Muscle of leg (tissue), 11 donors: ENCODE results near the gene SLC6A6. TPM values are rescaled to one million over a fixed set of nuclear protein-coding genes. Genes with fewer than 3 reads are reported as not detected.
A peak's percentile ranks its signal among the peaks of the same experiment; 100 is the strongest.

Experiments
- DNase-seq: peaks from one replicate; pipeline ENCODE4 v3.0.0; 2013
- H3K27ac ChIP-seq: one replicate; pipeline ENCODE4 v1.5.1; 2013; ENCODE audit warnings: mild to moderate bottlenecking, low read length, control low read depth
- H3K27me3 ChIP-seq: one replicate; pipeline ENCODE4 v1.6.1; 2013; ENCODE audit warnings: low read length; ENCODE audit not compliant: control insufficient read depth, insufficient read depth
- H3K36me3 ChIP-seq: one replicate; pipeline ENCODE4 v1.6.1; 2013; ENCODE audit warnings: low read length; ENCODE audit not compliant: control insufficient read depth, insufficient read depth
- H3K4me1 ChIP-seq: one replicate; pipeline ENCODE4 v1.6.1; 2013; ENCODE audit warnings: low read length; ENCODE audit not compliant: control insufficient read depth, insufficient read depth
- H3K4me3 ChIP-seq: one replicate; pipeline ENCODE4 v1.5.1; 2013; ENCODE audit warnings: low read length, control low read depth
- H3K9me3 ChIP-seq: replicated peaks from 2 replicates; pipeline ENCODE4 v1.6.1; 2013; ENCODE audit warnings: low read depth, low read length; ENCODE audit not compliant: control insufficient read depth
- WGBS: methylation state at CpG from one replicate; pipeline ENCODE4 v1.1.5; 2013; ENCODE audit warnings: missing lambda C conversion rate; ENCODE audit not compliant: insufficient coverage; 5-methylcytosine and 5-hydroxymethylcytosine counted together
- polyA plus RNA-seq, 8 donors: library from polyadenylated mRNA; unstranded; fragments of 120-200 nt; gene quantifications; one replicate each; pipeline versions ENCODE4 v1.2.1 to v1.2.3, GENCODE V29; 2013; ENCODE audit warnings: inconsistent platforms in 1 of 8, low replicate concordance in 1 of 8; ENCODE audit not compliant: insufficient read length in 8 of 8, insufficient read depth in 1 of 8
- total RNA-seq: library from RNA; stranded (reverse); fragments of 120-200 nt; gene quantifications from one replicate; pipeline ENCODE4 v1.2.4, GENCODE V29; 2013

Gene SLC6A6
- total and polyA plus RNA-seq, 9 donors: 2.6 to 4.7 (median 4.0) TPM

DNA sequence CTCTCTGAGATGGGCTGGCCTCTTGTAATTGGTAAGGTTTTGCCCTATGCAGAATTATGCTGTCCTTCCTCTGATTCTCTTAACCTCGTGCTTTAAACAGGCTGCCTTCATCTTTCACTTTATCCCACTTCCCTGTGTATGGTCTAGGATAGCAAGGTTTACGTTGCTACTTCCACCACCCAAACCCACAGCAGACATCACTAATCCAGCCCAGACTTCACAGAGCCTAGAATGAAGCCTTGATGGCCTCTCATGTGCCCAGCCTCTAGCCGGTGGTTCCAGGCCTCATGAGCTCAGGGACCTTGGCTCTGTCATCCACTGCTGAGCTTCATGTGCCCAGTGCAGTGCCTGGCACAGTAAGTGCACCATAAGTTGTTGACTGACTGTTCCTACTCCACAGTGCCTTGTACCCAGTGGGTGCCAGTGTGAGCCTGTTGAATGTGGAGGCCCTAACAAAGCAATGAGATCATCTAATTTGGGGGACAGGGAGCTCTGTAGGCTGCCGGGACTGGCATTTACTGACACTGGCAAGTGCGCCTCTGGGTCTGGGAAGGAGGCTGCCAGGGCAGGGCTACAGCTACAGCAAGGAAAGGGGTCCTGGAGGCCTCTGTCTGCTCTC, 12.5 kb downstream of the SLC6A6 start:
- H3K4me3 ChIP-seq: no peak overlapping the region
- WGBS: 73% methylated on average over 2 of the region's 5 CpGs
- H3K9me3 ChIP-seq: no peaks in the 10 kb centered on the region
- DNase-seq: no peak
- H3K27me3 ChIP-seq: peaks cover 21% of the 10 kb centered on the region
- H3K36me3 ChIP-seq: no peaks in the 10 kb centered on the region
- H3K27ac ChIP-seq: no peak overlapping the region
- H3K4me1 ChIP-seq: peaks cover 16% of the 10 kb centered on the region

DNA sequence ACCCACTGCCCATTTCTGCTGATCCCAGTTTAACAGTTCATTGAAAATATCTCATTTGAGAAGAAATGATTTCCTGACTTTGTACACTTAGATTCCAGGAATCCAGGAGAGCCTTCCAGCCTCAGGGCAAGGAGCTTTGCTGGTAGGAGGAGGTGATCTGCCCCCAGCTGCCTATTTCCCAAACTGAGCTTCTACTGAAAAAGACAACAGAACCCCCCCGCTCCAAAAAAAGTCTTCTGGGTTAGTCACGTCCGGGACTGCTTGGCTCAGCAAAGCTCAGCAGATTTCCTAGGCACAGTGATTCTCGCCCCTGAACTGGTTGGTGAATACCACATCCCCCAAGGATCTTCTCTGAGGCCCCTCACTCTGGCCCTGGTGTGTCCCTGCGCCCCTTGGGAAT, 13.1 kb downstream of the SLC6A6 start:
- Histone ChIP-seq H3K9me3 (no peaks in the 10 kb centered on the region), H3K27ac (no peak overlapping the region), H3K36me3 (no peaks in the 10 kb centered on the region), H3K27me3 (peaks cover 18% of the 10 kb centered on the region), H3K4me1 (peaks cover 16% of the 10 kb centered on the region), H3K4me3 (no peak overlapping the region)
- WGBS: 39% methylated on average over 2 of the region's 5 CpGs
- DNase-seq: no peak

DNA sequence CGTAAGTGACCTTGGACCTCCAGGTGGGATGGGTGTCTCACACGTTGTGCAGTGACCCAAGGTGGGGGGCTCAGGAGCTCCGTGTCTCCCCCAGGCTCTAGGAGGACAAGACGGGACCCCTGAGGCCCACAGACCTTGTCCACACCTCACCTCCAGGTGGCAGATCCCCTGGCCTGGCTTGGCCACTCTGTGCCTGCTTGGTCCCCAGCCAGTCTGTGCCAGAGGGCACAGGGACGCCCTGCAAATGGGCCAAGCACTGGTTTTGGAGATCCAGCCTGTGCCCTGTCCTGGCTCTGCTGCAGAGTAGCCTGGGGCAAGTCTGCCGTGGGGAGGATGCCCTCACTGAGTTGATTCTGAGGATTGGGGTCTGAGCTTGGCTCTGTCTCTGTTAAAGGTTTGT, 14.0 kb downstream of the SLC6A6 start:
- no peak overlapping the region for H3K4me3 ChIP-seq
- no peak for DNase-seq
- 65% methylated on average over 6 of the region's 6 CpGs for WGBS
- peaks cover 18% of the 10 kb centered on the region for H3K27me3 ChIP-seq
- no peaks in the 10 kb centered on the region for H3K36me3 ChIP-seq
- peaks cover 16% of the 10 kb centered on the region for H3K4me1 ChIP-seq
- no peaks in the 10 kb centered on the region for H3K9me3 ChIP-seq
- no peak overlapping the region for H3K27ac ChIP-seq

DNA sequence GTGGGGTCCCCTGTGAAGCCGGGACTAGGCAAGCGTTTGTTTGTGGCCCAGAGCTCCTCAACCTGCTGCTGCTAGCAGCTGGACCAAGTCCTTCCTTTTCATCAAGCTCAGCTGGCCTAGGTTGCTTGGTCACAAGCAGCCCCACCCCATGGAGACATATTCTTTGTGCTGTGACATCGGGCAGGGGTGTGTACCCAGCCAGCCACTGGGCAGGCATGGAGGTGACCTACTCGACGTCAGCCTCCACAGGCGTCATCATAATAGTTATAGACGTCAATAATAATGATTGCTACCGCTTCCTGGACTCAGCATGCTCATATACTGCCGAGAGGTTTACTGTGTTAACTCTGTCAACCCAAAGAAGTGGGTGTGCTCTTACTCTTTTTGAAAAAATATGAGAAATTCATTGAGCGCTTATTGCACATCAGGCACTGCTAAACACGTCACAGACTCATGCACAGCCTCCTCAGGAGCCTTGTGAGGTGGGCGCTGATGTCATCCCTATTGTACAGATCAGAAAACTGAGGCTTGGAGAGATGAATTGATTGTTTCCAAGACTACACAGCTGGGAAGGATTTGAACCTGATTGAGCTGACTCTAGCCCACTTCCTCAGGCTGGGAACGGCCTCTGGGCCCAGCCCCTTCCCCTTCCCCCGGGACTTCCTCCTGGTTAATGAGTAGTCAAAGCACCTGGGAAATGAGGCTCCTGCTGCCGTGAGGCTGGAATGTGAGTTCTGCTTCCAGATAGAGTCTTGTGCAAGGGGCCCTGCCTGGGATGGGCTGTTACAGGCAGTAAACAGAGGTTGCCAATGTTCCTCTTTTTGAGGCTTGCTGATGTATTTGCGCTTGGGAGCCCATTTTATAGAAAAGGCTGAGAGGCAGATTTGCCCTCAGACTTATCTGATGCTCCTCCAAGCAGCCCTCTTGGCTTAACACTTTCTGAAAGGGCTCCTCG, 16.2 kb downstream of the SLC6A6 start:
- no peaks in the 10 kb centered on the region for H3K36me3 ChIP-seq
- no peaks in the 10 kb centered on the region for H3K9me3 ChIP-seq
- no peak overlapping the region for H3K4me3 ChIP-seq
- H3K4me1 ChIP-seq: peaks cover 6% of the 10 kb centered on the region
- peaks cover 23% of the 10 kb centered on the region for H3K27me3 ChIP-seq
- 73% methylated on average over 10 of the region's 17 CpGs for WGBS
- H3K27ac ChIP-seq: no peak overlapping the region
- DNase-seq: peak; percentile 56

DNA sequence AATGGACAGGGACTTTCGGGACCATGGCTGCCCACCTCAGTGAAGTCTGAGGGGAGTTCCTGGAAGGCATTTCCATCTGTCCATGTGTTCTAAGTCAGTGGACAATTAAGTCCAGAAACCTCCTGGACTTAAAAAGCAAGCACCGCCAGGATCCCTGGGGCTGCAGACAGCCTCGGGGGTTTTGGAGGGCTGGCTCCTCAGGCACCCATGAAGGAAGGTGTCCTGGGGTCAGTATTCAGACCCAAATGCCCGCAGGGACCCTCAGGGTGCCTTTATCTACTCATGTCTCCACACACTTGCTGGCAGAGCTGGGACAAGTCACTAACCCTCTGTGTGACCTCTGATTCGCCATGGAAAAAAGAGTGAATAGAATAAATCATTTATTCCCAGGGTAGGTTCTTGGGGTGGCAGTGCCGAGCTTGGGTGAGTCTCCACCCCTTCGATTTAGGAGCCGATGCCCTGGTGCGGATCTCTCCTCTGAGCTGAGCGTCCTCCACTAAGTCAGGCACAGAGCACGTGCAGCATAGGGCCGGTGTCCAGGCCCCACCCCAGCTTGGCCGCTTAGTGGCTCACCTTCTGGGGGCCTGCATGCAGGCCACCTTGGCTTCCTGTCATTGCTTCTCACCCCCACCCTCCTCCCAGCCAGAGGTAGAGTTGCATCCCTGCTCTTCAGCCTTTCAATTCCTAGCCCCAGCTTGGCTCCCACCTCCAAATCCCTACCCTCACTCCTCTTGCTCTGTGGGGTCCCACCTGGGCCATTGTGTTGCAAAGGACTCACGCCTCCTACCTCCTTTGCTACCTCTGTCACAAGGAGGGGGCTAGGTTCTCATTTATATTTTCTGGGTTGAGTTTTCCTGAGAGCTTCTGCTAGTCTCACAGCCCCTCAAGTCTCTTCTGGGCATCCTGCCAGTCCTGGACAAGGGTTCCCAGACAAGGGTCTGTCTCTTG, 19.9 kb downstream of the SLC6A6 start:
- Histone ChIP-seq H3K4me1 (peaks cover 22% of the 10 kb centered on the region), H3K4me3 (no peak overlapping the region), H3K27me3 (peaks cover 28% of the 10 kb centered on the region), H3K9me3 (no peaks in the 10 kb centered on the region), H3K27ac (no peak overlapping the region), H3K36me3 (no peaks in the 10 kb centered on the region)
- WGBS: 80% methylated on average over 11 of the region's 14 CpGs
- DNase-seq: no peak

DNA sequence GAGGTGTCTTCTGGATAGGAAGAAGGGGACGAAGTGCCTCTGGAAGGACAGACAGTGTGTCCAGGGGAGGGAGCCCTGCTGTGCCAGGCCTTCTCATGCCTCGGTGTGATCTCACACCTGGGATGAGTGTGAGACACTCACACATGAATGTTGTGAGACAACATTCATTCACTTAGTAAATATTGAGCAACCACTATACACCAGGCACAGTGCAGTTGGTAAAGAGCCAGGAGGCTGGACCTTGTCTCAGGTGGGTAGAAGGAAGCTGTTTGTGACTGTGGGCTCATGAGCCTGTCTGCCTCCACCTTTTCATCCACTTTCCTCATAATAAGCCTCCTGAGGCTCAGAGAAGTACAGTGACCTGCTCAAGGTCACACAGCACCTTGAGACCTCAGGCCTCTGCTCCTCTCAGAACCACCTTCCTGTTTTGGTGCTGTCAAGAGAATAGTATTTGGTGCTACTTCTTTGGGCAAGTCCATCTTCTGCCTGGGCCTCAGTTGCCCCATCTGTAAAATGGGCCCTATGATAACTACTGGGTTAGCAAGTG, 20.9 kb downstream of the SLC6A6 start:
- peaks cover 28% of the 10 kb centered on the region for H3K27me3 ChIP-seq
- no peaks in the 10 kb centered on the region for H3K9me3 ChIP-seq
- H3K36me3 ChIP-seq: no peaks in the 10 kb centered on the region
- 67% methylated on average over 1 of the region's 2 CpGs for WGBS
- peaks cover 30% of the 10 kb centered on the region for H3K4me1 ChIP-seq
- no peak overlapping the region for H3K27ac ChIP-seq
- no peak overlapping the region for H3K4me3 ChIP-seq
- no peak for DNase-seq

DNA sequence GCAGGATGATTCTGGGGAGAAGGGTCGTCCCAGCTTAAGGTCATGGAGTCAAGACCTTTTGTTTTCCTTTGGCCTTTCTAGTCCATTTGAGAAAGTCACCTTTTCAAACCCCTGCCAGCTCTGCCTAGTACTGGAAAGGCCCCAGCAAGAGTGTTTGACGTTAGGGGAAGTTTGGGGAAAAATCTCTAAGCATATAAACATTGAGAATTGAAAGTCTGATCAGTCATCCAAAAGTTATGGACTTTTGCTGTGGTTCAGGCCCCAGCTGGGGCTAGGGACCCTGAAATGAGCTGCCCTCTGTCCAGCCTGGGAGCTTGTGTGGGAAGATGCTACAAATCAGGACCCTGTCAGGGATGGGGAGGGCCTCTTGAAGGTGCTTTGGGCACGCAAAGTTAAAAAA, 21.6 kb downstream of the SLC6A6 start:
- H3K4me3 ChIP-seq: no peak overlapping the region
- H3K9me3 ChIP-seq: no peaks in the 10 kb centered on the region
- peaks cover 25% of the 10 kb centered on the region for H3K27me3 ChIP-seq
- no peak for DNase-seq
- H3K4me1 ChIP-seq: peaks cover 30% of the 10 kb centered on the region
- no peaks in the 10 kb centered on the region for H3K36me3 ChIP-seq
- H3K27ac ChIP-seq: no peak overlapping the region
- WGBS: 100% methylated on average over 1 of the region's 3 CpGs

DNA sequence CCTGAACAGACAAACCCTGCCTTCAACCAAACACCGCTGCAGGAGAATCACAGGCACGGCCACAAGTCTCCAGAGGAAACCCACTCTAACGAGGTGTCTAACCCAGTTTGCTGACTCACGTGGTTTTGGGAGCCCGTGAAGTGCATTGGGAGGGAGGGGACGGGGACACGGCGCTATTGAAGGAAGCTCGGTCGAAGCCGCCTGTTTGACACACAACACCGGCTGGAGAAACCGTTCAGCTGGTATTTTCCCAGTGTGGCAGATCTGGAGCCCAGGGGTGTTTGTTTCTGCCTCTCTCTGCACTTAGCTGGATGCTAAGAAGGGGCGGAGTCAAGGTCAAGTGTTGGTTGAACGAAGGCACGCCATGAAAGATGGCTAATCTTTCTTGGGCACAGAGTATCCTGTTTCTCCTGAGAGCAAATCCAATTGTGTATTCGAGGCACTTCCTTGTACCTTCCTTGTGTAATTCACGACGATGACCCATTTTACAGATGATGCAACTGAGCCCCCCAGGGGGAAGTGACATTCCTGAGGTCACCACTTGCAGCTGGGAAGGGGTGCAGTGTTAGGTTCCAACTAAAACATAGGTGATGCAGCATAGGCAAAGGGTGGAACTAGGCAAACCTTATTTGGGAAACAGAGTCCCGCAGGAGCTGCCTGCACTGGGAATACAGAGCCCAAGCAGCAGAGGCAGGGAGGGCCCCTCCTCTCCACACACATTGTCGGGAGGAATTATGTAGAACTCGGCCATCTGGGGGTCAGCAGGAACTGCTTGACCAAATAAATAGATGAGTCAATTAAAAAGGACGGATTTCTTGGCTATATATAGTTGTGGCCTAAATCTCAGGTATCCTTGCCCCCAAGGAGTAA, 22.5 kb downstream of the SLC6A6 start:
- Histone ChIP-seq H3K36me3 (no peaks in the 10 kb centered on the region), H3K27ac (no peak overlapping the region), H3K27me3 (peaks cover 26% of the 10 kb centered on the region), H3K4me3 (no peak overlapping the region), H3K9me3 (no peaks in the 10 kb centered on the region), H3K4me1 (peaks cover 36% of the 10 kb centered on the region)
- DNase-seq: no peak
- 52% methylated on average over 18 of the region's 23 CpGs for WGBS
